Stomach (tissue), 4 donors: Measurements from ENCODE around the gene FBXL15.

ENCODE experiments used
- CTCF ChIP-seq, 7 experiments: fragments of 450-650 bp in 4 of 7; fragments of 200-600 bp in 3 of 7; sonication (generic) in 3 of 7; IDR thresholded peaks; one replicate each; pipeline ENCODE4 v1.5.1; 2016 to 2019; ENCODE audit warnings: antibody characterized with exemption in 7 of 7, control low read depth in 2 of 7, mild to moderate bottlenecking in 1 of 7
- EP300 ChIP-seq: sonication (generic); formaldehyde crosslinking; IDR thresholded peaks from one replicate; pipeline ENCODE4 v1.6.1; 2017; ENCODE audit warnings: antibody characterized with exemption
- POLR2AphosphoS5 ChIP-seq, 3 donors: sonication (generic); formaldehyde crosslinking; IDR thresholded peaks; one replicate each; pipeline ENCODE4 v1.6.1; 2016; ENCODE audit warnings: antibody characterized with exemption in 3 of 3

DNA sequence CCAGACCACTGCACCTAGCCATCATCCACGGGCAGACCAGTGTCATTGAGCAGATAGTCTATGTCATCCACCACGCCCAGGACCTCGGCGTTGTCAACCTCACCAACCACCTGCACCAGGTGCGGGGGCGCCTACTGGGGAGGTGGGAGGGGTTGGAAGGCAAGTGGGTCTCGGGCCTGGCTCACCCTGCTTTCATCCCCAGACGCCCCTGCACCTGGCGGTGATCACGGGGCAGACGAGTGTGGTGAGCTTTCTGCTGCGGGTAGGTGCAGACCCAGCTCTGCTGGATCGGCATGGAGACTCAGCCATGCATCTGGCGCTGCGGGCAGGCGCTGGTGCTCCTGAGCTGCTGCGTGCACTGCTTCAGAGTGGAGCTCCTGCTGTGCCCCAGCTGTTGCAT, 20.6 kb upstream of the FBXL15 start:
- TF ChIP-seq CTCF (IDR thresholded peaks at IDR 0.05) (no peak), POLR2AphosphoS5 (IDR thresholded peaks at IDR 0.05) (no peak), EP300 (no peak)
